HG03045 (cell line): ENCODE results near the gene ZNF783.
"Not testable (repeated sequence)": the region's sequence is repeated elsewhere in the genome, so short reads cannot be mapped to it uniquely, and the experiment has no call there.

ENCODE experiments used
- ATAC-seq: cut with Tn5 transposase; IDR thresholded peaks from one replicate; pipeline ENCODE4 v1.9.1; 2021; ENCODE audit warnings: mild to moderate bottlenecking, moderate library complexity; ENCODE audit not compliant: unreplicated experiment

The ZNF783 gene

DNA sequence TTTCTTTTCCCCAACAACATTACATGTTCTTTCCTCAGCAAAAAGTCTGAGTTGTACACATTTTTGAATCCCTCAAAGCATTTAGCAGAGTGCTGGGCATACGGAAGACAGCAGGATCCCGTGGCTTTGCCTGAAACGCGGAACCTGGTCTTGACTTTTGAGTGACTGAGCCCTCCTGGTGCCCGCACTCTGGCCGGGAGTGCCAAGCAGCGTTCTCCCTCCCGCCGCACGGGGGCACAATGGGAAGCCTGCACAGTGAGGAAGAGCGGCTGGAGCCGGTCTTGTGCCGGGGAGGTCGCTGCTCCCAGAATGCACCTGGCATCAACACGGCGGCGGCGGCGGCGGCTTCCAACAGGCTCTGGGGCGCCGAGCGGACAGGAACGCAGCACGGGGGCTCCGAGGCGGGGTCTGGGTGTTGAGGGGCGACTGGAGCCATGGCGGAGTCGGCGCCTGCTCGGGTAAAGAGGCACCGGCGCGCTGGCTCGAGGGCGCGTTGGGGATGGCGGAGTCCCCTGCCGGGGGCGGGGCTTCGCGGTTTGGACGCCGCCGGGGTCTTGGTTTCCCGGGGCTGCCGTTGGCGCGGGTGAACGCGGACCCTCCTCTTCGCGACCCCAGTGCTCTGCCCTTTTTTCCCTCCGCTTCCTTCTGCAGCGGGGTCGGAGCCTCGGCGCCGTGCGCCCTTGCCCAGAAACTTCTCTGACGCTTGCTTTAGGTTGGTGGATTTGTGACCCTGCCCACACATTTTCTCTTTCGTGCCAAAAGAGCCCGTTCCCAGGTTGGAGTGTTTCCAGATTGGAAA, 22.5 kb upstream of the ZNF783 start, which contains the start of gene ZNF212:
TSS of gene ZNF212 (plus strand) at position 307 of the 799 bp plus-strand sequence. CDS start at position 435, 128 bp downstream.
- ATAC-seq, result peak; percentile 100

DNA sequence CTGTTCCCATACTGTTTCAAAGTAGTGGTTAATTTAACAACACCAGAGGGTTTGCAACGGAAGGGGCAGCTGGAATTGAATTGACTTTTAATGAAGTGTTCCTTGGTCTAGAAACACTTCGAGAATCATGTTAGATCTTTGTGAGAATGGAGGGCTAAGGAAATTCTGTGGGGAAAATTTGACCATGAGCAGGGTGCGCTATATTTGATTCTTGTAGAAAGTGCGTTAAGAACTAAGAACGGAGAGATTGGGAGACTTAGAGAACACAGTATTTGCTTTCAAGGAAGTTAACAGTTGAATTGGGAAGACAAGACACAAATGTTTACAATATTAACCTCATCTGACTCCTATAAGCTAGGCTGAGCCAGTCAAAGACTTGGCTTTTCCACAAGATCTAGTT, 21.4 kb upstream of the ZNF783 start:
- no peak for ATAC-seq

DNA sequence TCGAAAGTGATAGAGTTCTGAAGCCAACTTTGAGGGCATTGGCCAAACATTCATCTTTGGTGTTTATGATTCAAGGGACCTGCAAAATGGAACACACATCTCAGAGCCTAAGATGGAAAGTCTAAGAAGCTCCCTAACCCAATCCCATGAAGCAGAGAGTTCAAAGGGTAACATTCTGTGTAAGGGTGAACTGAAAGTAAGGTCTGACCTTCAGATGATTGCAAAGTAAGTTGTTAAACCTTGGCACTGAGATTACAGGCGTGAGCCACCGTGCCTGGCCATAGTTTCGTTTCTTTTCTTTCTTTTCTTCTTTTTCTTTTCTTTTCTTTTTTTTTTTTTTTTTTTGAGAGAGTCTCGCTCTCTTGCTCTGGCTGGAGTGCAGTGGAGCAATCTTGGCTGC, 20.3 kb upstream of the ZNF783 start:
- ATAC-seq, result no peak

DNA sequence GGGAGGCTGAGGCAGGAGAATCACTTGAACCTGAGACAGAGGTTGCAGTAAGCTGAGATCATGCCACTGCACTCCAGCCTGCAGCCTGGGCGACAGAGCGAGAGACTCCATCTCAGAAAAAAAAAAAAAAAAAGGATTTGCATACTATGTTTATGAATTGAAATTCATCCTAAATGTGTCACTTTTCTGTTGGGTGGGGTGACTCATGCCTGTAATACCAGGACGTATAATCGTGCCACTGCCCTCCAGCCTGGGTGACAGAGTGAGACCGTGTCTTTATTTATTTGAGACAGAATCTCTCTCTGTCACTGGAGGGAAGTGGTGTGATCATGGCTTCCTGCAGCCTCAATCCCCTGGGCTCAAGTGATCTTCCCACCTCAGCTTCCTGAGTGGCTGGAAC, 16.8 kb upstream of the ZNF783 start:
- peak; percentile 48 for ATAC-seq

DNA sequence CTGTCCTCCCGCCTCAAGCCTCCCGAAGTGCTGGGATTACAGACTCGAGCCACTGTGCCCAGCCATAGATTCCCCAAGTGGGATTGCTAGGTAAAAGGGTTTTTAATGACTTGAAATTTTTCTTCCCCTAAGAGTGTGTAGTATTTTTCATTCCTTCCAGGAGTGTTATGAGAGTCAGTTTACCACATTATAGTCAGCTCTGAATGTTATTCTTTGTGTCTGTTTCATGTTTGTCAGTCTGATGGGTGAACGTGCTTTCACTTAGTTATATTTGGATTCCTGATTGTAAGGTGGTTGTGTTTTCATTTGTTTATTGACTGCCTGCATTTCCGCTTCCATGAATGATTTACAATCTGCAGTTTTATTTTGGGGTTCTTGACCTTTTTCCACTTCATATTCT, 16.3 kb upstream of the ZNF783 start:
- ATAC-seq, result no peak

DNA sequence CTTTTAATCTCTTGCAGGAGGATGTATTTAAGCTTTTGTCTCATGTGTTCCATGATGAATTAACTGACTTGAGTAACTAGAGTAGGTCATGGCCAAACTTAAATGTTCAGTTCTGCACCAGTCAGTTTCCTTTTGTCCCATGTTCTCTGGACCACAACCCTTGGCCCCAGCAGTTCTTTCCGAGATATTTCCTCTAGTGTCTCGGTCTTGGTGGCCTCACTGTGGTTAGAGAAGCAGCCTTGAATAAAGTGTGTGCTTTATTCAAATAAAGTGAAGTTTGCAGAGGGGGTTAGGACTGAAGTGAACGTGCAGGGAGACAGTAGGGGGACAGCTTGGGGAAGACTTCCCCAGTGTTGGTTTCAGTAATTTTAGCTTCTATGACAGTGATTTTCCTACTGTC, 13.2 kb upstream of the ZNF783 start:
- ATAC-seq, result no peak

DNA sequence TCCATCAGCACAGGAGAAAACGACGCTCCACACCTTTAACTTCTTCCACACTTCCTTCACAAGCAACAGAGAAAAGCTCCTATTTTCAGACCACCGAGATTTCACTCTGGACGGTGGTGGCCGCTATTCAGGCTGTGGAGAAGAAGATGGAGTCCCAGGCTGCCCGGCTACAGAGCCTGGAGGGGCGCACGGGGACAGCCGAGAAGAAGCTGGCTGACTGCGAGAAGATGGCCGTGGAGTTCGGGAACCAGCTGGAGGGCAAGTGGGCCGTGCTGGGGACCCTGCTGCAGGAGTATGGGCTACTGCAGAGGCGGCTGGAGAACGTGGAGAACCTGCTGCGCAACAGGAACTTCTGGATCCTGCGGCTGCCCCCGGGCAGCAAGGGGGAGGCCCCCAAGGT, 11.8 kb upstream of the ZNF783 start:
- ATAC-seq, result not testable (repeated sequence)

DNA sequence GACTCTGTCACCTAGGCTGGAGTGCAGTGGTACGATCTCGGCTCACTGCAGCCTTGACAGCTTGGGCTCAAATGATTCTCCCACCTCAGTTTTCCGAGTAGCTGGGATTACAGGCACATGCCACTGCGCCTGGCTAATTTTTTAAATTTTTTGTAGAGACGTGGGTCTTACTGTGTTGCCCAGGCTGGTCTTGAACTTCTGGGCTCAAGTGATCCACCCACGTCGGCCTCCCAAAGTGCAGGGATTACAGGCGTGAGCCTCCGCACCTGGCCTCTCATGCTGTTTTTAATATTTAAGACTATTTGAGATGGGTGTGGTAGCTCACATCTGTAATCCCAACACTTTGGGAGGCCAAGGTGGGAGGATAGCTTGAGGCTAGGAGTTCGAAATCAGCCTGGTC, 10.5 kb upstream of the ZNF783 start:
- ATAC-seq, result not testable (repeated sequence)

DNA sequence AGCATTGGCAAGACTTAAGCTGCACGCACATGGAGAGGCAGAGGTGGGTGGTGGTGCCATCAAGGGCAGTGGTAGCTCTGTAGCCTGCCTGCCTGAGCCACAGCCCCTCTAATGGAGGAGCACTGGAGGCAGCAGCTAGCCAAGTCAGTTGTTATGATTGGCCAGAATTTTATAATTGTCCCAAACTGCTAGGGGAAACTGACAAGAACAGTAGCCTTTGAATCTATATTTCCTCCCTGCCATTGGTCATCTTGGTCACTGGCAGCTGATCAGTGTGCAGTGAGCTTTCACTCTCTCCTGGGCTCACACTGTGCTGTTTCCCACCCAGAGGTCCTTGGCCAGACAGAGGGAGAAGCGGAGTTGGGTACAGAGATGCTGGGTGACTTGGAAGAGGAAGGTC, 9.6 kb upstream of the ZNF783 start:
- ATAC-seq, result no peak

DNA sequence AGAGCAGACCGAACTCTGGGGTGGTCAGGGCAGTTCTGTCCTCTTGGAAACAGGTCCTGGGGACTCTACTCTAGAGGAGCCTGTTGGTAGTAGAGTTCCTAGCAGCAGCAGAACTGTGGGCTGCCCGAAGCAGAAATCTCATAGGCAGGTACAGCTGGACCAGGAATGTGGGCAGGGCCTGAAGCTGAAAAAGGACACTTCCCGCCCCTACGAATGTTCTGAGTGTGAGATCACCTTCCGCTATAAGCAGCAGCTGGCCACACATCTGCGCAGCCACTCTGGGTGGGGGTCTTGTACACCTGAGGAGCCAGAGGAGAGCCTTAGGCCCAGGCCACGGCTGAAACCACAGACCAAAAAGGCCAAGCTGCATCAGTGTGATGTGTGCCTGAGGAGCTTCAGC, 8.3 kb upstream of the ZNF783 start:
- ATAC-seq, result no peak

DNA sequence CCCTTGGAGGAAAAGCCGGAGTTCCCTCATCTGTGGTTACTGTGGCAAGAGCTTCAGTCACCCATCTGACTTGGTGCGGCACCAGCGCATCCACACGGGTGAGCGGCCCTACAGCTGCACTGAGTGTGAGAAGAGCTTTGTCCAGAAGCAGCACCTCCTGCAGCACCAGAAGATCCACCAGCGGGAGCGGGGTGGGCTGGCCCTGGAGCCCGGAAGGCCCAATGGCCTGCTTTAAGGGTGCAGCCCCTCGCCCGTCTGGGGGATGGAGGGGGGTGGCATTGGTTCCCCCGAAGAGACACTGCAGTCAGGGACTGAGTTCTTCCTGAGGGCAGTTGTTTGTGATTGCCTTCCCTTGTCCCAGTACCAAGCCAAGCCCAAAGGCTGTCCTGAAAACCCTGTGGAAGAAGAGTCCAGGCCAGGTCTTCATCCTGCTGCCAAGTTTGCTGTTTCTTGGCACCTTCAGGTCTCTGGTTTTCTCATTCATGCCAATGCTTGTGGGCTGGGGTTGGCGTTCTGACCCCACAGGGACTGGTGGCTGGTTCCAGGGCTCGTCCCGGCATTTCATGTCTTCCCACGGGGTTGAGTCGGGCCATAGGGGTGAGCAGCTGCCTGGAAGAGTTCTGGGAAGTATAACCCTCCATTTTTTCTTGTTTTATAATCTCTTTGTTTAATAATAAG, 7.7 kb upstream of the ZNF783 start:
- no peak for ATAC-seq

DNA sequence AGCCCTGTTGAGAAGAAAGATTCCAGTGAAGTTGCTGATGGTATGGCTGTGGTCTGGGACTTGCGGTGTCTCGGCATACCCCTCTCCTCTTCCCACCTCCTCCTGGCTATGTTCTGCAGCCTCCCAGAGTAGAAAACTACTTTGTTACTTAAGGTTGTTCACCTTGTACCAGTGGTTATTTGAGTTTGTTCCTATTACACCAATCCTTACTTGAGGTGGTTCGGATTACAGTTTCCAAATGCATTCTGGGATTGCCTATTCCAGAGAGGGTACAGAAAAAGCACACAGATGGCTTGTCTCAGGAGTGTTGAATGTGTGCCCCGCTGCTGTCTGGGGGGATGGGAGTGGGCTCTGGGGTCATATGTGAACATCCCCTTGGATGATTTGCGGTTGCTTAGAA, 6.8 kb upstream of the ZNF783 start:
- no peak for ATAC-seq

DNA sequence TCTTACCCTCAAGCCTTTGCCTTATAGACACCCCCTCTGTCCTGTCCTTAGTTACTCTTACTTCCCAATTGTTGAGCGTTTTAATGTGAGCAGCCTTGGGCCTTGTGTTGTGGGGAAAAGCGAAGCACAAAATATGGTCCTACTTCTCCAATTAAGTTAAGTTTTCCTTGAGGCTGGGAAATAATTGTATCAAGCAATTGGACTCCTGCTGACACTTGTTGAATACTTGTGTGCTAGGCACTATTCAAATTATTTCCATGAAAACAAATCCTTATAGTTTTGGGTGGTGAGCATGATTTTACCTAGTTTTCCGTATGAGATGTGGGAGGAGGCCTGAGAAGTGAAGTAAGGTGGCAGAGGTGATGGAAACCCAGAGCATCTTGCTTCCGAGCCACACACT, 5.4 kb upstream of the ZNF783 start:
- no peak for ATAC-seq

DNA sequence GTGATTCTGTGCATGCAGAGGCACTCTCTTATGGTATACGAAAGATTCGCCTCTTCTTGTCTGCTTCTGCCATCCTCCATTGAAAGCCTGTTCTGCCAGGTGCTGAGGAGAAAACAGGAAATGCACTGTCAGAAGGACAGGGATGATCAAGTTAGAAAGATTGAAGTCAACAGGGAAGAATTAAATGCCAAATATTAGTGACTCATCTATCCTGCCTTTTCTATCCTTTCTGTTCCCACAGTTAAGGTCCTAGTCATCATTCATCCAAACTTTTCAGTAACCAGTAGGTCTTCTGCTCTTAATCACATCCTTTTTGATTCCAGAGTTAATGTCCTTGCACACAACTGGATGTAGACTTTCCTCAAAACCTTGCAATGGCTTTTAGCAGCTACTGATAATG, 4.8 kb upstream of the ZNF783 start:
- ATAC-seq, result no peak

DNA sequence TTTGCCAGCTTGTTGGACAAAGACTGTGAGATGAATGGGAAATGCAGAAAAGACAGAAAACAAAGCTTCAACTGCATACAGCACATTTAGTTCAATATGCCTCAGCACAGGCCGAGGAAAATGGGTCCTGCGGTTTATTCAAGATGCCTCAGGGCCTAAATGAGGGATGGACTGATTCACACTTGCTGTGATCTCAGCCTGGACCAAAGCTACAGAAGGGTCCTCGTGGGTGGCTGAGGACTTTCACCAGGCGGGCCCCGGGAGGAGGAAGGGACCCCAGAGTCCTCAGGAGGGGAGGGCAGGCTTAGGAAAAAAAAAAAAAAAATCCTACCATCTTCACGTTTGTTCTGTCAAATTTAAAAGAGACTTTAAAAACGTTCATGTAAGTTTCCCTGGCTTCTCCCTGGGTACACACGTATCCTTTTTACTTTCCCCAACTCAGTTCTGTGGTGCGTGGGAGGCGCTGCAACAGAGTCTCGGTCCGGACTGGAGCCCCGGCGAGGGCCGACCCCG, 624 bp upstream of the ZNF783 start:
- peak; percentile 6 for ATAC-seq

DNA sequence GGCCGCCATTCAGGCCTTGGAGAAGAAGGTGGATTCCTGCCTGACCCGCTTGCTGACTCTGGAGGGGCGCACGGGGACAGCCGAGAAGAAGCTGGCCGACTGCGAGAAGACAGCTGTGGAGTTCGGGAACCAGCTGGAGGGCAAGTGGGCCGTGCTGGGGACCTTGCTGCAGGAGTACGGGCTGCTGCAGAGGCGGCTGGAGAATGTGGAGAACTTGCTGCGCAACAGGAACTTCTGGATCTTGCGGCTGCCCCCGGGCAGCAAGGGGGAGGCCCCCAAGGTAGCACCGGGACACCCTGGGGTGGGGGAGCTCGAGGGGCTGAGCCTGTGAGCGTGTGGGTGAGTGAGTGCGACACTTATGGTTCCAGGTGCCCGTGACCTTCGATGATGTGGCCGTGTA, 4.5 kb downstream of the ZNF783 start:
- ATAC-seq, result no peak

DNA sequence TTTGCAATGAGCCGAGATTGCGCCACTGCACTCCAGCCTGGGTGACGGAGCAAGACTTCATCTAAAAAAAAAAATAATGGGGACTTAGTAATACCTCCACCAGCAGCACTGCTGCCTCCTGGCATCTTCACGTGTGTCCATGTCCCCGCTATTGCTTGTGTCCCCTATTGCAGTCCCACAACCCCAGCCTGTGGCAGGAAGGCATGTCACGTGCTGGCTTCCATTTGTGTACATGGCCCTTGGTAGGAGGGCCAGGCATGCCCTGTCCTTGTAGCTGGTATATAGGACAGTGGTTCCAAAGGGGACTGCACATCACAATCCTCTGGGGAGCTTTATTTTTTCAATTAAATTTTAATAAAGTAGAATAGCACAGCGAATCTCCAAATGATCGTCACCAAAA, 5.7 kb downstream of the ZNF783 start:
- ATAC-seq, result no peak

DNA sequence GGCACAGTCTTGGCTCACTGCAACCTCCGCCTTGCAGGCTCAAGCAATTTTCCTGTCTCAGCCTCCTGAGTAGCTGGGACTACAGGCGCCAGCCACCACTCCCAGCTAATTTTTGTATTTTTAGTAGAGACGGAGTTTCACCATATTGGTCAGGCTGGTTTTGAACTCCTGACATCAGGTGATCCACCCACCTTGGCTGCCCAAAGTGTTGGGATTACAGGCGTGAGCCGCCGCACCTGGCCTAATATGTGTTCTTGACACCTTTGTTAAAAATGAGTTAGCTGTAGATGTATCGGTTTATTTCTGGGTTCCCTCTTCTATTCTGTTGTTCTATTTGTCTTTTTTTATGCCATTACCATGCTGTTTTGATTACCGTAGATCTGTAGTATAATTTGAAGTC, 12.4 kb downstream of the ZNF783 start:
- ATAC-seq, result not testable (repeated sequence)

DNA sequence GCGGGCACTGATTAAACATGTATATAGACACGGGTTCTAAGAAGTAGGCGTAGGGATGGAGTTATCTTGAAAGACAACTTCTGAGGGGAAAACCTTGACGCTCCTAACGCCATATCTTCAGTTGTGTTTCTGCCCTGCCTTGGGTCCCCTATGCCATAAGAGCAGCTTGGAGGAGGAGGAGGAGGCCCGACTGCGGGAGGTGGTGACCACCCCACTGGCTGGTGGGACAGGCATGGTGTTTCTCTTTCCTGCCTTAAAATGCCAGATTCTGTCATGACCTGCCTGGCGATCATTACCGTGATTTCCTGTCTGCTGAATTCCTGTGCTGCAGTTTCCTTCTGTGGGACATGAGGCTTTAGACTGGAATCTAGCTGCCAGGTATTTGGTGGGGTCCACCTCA, 15.9 kb downstream of the ZNF783 start:
- no peak for ATAC-seq

DNA sequence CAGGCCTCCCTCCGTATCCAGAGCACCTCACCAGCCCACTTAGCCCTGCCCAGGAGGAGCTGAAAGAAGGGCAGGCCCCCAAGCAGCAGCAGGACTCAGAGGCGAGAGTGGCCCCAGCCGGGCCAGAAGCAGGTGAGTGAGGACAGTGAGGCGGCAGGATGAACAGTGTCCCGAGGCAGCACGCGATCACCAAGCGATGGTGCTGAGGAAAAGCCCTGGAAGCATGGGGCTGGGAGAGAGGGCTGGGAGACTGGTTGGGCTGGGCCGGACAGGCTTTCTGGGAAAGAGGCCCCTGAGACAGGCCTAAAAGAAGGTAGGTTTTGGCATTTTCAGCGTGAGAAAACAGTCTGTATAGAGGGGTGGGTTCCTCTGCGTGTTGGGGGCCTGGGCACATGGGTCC, 16.4 kb downstream of the ZNF783 start:
- ATAC-seq, result no peak

DNA sequence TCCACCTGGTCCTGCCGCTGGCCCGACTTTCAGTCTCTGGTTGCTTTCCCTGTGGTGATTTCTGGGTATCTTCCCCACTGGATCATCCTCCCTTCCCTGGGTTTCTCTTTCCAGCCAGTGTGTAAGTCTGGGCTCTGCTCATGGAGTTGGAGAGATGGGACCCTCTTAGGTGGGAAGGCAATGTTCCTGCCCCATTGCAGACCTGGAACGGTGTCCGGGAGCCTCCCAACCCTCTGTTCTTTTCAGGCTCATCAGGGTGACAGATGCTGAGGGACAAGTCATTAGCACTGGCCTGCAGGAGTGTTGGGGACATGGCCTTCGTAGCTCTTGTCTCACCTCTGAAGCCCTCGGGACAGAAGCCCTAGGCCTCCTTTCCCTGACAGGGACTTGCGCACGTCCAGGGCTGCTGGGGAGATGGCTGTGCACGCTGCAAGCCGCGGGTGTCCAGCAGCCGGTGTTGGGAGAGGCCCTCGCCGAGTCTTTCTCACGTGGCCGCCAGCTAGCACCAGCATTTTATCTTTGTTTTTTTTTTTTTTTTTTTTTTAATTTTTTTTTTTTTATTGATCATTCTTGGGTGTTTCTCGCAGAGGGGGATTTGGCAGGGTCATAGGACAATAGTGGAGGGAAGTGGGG, 17.2 kb downstream of the ZNF783 start:
- ATAC-seq, result no peak

DNA sequence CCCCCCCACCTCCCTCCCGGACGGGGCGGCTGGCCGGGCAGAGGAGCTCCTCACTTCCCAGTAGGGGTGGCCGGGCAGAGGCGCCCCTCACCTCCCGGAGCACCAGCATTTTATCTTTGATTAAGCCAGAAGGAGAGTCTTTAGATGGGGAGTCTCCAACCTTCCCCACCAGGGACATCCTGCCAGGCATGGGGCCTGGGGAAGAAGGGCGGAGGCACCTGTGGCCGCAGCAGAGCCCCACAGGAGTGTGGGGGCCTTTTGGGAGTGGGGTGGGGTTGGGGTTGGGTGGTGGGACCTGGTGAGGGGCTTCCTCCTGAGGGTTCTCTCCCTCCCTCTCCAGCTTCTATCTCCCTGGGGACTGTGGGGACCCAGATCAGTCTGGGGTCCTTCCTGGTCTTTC, 18.2 kb downstream of the ZNF783 start:
- ATAC-seq, result no peak
